ENCODE data around the gene ID4.

DNA sequence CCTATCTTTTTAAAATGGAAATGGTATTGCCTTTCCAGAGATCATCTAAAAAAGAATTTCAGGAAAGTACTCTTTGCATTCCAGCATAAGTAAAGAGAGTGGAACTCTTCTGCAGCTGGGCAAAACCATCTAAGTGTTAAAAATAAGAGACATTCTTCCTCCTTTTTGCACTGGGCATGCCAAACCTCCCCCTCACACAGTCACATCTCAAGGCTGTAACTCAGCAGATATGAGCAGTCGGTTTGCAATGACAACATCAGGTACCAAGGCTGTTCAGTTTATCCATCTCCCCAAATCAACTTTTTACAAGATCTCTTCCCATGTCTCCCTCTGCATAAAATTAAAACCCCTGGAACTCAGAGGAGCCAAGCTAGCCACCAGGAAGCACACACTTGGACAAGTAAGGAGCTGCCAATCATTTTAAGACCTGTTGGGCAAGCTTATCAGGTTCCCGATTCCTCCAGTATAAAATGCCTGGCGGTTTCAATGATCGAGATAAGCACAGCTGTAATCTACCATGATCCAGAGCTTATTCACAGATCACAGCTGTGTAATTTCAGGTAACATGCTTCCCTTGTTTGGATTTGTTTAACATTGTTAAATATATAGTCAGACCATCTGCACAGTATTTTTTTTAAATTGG lies 23.2 kb downstream of the ID4 start:
- TF ChIP-seq, protein P1, sequence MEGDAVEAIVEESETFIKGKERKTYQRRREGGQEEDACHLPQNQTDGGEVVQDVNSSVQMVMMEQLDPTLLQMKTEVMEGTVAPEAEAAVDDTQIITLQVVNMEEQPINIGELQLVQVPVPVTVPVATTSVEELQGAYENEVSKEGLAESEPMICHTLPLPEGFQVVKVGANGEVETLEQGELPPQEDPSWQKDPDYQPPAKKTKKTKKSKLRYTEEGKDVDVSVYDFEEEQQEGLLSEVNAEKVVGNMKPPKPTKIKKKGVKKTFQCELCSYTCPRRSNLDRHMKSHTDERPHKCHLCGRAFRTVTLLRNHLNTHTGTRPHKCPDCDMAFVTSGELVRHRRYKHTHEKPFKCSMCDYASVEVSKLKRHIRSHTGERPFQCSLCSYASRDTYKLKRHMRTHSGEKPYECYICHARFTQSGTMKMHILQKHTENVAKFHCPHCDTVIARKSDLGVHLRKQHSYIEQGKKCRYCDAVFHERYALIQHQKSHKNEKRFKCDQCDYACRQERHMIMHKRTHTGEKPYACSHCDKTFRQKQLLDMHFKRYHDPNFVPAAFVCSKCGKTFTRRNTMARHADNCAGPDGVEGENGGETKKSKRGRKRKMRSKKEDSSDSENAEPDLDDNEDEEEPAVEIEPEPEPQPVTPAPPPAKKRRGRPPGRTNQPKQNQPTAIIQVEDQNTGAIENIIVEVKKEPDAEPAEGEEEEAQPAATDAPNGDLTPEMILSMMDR (IDR thresholded peaks at IDR 0.05), result no peak
- TF ChIP-seq CHD2 (IDR thresholded peaks at IDR 0.05; ENCODE audit: low read length, partially characterized antibody) (no peak), TFCP2L1 (CRISPR knock-in tag; IDR thresholded peaks at IDR 0.05) (no peak)
